ENCODE measurements around the gene CLDN6. TPM values are rescaled to one million over a fixed set of nuclear protein-coding genes. Genes with fewer than 3 reads are reported as not detected.

The CLDN6 gene
- total and polyA plus RNA-seq, 7 donors, result 0.05 to 5.5 (median 0.45) TPM; not detected in 4

DNA sequence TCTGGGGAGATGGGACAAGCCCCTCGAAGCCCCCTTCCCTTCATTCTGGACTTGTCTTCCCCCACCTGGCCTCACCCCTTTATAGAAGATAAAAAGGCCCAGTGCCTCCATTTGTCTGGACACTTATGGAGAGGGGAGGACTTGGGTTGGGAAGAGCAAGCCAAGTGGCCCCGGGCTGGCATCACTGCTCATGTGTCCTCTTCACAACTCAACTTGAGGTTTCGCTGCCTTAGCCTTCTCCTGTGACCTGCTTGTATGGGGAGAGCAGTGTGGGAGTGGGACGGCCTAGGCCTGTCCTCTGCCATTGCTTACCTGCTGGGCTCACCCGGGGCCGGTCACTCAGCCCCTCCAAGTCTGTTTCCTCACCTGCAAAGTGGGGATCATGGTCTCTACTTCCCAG, 47.4 kb downstream of the CLDN6 start:
- Histone ChIP-seq H3K4me3 (peak overlapping the region; percentile 87), H3K36me3 (ENCODE audit: insufficient read depth in 1 of 2, low read depth in 1 of 2) (no peaks in the 10 kb centered on the region), H3K27me3 (ENCODE audit: insufficient read depth in 3 of 3, low read length in 2 of 3) (peaks cover 0 to 31% (median 11%) of the 10 kb centered on the region in 3 donors), H3K9me3 (no peaks in the 10 kb centered on the region), H3K4me1 (peaks cover 10% of the 10 kb centered on the region), H3K27ac (peak overlapping the region; percentile 61)
- DNase-seq (no peak), ATAC-seq (no peak)
- 71 to 78% (median 76%) methylated on average over 5 to 6 of the region's 6 CpGs for WGBS, 3 donors
- intact Hi-C loops (cut with DNase I), result no loop called here
- TF ChIP-seq, protein P1, sequence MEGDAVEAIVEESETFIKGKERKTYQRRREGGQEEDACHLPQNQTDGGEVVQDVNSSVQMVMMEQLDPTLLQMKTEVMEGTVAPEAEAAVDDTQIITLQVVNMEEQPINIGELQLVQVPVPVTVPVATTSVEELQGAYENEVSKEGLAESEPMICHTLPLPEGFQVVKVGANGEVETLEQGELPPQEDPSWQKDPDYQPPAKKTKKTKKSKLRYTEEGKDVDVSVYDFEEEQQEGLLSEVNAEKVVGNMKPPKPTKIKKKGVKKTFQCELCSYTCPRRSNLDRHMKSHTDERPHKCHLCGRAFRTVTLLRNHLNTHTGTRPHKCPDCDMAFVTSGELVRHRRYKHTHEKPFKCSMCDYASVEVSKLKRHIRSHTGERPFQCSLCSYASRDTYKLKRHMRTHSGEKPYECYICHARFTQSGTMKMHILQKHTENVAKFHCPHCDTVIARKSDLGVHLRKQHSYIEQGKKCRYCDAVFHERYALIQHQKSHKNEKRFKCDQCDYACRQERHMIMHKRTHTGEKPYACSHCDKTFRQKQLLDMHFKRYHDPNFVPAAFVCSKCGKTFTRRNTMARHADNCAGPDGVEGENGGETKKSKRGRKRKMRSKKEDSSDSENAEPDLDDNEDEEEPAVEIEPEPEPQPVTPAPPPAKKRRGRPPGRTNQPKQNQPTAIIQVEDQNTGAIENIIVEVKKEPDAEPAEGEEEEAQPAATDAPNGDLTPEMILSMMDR (IDR thresholded peaks at IDR 0.05), result no peak

DNA sequence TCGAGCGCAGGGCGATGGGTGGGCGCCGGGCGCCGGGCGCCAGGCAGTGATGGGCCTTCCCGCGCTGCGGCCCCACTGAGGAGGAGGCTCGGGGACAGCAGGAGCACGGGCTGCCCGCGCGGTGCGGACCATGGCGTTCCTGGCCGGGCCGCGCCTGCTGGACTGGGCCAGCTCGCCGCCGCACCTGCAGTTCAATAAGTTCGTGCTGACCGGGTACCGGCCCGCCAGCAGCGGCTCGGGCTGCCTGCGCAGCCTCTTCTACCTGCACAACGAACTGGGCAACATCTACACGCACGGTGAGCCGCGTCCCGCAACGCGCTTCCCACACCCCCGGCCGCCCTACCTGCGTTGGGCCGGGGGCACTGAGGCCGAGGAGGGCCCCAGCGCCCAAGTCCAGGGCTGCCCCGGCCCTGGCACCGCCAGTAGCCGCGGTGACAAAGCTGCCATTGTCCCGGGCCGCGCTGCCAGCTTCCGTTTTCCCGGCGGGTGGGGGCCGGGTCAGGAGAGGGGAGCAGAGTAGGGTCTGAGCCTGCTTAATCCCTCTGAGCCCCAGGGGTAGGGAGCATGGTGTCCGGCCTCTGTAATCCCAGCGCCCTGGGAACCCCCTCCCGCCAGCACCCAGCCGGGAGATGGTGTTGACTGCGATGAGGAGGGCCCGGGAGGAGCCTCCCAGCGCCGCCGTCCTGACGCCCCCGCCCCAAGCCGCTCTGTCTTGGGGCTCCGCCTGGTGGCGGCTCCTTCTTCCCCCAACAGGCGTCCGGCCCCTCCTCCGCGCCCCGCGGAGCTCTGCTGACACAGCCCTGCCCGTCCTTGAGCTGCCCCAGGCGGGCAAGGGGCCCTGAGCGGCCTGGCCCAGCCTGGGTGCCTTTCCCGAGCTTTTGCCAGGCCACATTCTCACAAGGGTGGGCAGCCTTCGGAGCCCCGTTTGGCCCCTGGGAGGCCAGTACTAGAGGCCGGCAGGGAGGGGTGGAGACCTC, 48.1 kb downstream of the CLDN6 start:
- TF ChIP-seq, protein P1 (IDR thresholded peaks at IDR 0.05), result peak; percentile 15
- Histone ChIP-seq H3K27ac (peak overlapping the region; percentile 61), H3K4me1 (peaks cover 11% of the 10 kb centered on the region), H3K4me3 (peak overlapping the region; percentile 87), H3K9me3 (no peaks in the 10 kb centered on the region), H3K27me3 (ENCODE audit: insufficient read depth in 3 of 3, low read length in 2 of 3) (peaks cover 0 to 38% (median 14%) of the 10 kb centered on the region in 3 donors), H3K36me3 (ENCODE audit: insufficient read depth in 1 of 2, low read depth in 1 of 2) (no peaks in the 10 kb centered on the region)
- 2 to 5% (median 3%) methylated on average over 47 to 83 of the region's 83 CpGs for WGBS, 3 donors
- intact Hi-C loops (cut with DNase I), result no loop called here
- DNase-seq (peak; percentile 73 to 84), ATAC-seq (peak; percentile 44 to 74 (median 64))

DNA sequence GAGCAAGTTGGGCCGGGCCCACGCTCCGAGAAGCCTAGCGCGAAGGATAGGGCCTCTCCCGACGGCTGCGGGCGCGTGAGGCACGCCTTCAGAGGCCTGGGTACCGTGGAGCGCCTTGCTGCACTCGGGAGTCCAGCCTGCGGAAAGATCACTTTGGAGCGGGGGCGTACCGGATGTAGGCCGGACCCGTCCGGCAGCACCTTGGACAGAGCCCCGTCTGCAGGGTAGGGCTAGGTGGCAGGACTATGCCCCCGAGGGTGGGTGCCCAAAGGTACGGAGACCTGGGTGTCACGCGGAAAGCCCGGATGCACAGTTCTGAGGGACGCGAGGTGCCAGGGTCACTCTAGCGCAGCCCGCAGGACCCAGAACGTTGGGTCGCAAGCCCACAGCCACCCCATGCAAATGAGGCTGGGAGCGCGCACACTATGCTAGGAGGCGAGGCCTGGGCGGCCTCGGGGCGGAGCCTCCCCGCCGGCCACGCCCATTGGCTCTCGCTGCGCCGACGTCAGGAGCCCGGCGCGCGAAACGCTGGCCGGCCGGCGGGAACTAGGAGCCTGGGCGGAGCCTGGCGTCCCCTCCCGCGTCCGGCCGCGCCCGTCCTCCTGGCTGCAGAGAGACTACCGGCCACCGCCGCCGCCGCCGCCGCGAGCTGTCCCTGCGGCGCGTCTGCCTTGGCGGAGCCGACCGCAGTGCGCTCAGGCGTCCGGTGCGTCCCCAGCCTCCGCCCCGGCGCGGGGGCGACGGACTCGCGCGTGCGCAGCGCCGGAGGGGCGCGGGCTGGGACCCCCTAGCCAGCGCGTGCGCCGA, 49.0 kb downstream of the CLDN6 start, which contains the start of gene PAQR4:
Gene PAQR4, plus strand, starts transcription at position 611 of the 807 bp plus-strand sequence. CDS start 327 bp downstream, outside the sequence.
- DNase-seq (peak; percentile 88 to 94), ATAC-seq (peak; percentile 89 to 95 (median 93))
- intact Hi-C loops (cut with DNase I), result no loop called here
- no peaks in the 10 kb centered on the region for H3K36me3 ChIP-seq (ENCODE audit: insufficient read depth in 1 of 2, low read depth in 1 of 2)
- H3K4me3 ChIP-seq, result peak within 1 kb of the TSS; percentile 87
- peaks cover 20% of the 10 kb centered on the region for H3K4me1 ChIP-seq
- no peaks in the 10 kb centered on the region for H3K9me3 ChIP-seq
- TF ChIP-seq, protein P1 (IDR thresholded peaks at IDR 0.05), result no peak
- WGBS, 3 donors, result 1% methylated on average over 67 to 98 of the region's 98 CpGs
- H3K27me3 ChIP-seq (ENCODE audit: insufficient read depth in 3 of 3, low read length in 2 of 3), result peaks cover 0 to 47% (median 23%) of the 10 kb centered on the region in 3 donors
- peak within 1 kb of the TSS; percentile 61 for H3K27ac ChIP-seq

DNA sequence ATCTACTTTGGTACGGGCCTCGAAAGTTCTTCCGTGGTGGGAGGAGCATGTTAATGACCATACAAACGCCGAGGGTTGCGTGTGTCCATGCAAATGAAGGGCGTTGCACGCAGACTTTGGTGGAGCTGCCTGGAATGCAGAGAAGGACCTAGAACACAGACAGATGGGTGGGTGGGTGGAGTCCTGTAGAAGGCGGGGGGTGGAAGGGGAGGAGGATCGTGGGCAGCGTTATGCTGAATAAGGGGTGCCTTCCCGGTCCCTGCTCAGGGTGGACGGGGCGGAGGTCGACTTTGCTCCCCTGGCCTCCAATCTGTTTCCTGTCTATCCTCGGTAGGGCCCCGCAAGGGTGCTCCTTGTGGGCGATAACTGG, 49.6 kb downstream of the CLDN6 start:
- ATAC-seq, result no peak
- 17 to 22% (median 20%) methylated on average over 18 of the region's 18 CpGs for WGBS, 3 donors
- no peak for DNase-seq
- Histone ChIP-seq H3K9me3 (no peaks in the 10 kb centered on the region), H3K36me3 (ENCODE audit: insufficient read depth in 1 of 2, low read depth in 1 of 2) (no peaks in the 10 kb centered on the region), H3K4me1 (peaks cover 26% of the 10 kb centered on the region), H3K27me3 (ENCODE audit: insufficient read depth in 3 of 3, low read length in 2 of 3) (peaks cover 0 to 53% (median 27%) of the 10 kb centered on the region in 3 donors), H3K4me3 (peak overlapping the region; percentile 87), H3K27ac (no peak overlapping the region)
- intact Hi-C loops (cut with DNase I), result no loop called here
- TF ChIP-seq, protein P1 (IDR thresholded peaks at IDR 0.05), result no peak

Measured in psoas muscle (tissue), 8 donors.